GM13977 (cell line): Measurements from ENCODE around the gene NTSR1.

ENCODE experiments used
- DNase-seq: peaks from one replicate; pipeline ENCODE4 v3.0.0; 2012; ENCODE audit warnings: low spot score
- CTCF ChIP-seq: IDR thresholded peaks from 2 replicates; pipeline ENCODE4 v1.5.1; 2012; ENCODE audit warnings: mild to moderate bottlenecking, control low read depth; ENCODE audit not compliant: insufficient read depth; ENCODE audit errors: extremely low read depth, missing control alignments
- in situ Hi-C: fragments of 300-500 bp; cut with MboI; formaldehyde crosslinking; loops from one replicate; pipeline ENCODE4 v1.12.0; 2022; ENCODE audit warnings: low sequenced_read_pairs, low pct_unique_long_range_greater_than_20kb, mixed read lengths, inconsistent platforms; ENCODE audit not compliant: unreplicated experiment

NTSR1 gene

GRCh38 chr20:62716941-62717310 lies 8.3 kb downstream of the NTSR1 start:
- in situ Hi-C loops, result no loop called here
- DNase-seq, result no peak
- no peak for TF ChIP-seq CTCF

- DNase-seq, result no peak
- in situ Hi-C loops, result no loop called here
- TF ChIP-seq CTCF, result no peak
Measured at GRCh38 chr20:62717933-62718332, 9.3 kb downstream of the NTSR1 start.

GRCh38 chr20:62718546-62718945 lies 9.9 kb downstream of the NTSR1 start:
- no peak for TF ChIP-seq CTCF
- in situ Hi-C loops, result no loop called here
- DNase-seq, result no peak

GRCh38 chr20:62719250-62719935 lies 10.8 kb downstream of the NTSR1 start:
- no peak for DNase-seq
- in situ Hi-C loops, result no loop called here
- TF ChIP-seq CTCF, result no peak

GRCh38 chr20:62721511-62722370 lies 13.1 kb downstream of the NTSR1 start:
- no peak for DNase-seq
- in situ Hi-C loops, result no loop called here
- TF ChIP-seq CTCF, result no peak

GRCh38 chr20:62722627-62723026 lies 14.0 kb downstream of the NTSR1 start:
- TF ChIP-seq CTCF, result no peak
- DNase-seq, result no peak
- in situ Hi-C loops, result no loop called here
